Nephron (organoid): ENCODE results near the gene SLC26A3.

ENCODE experiments used
- H3K27ac Mint-ChIP-seq, 3 experiments: 2 replicates each; pipeline ENCODE4 v1.8.0; 2020; ENCODE audit warnings: mixed read lengths in 3 of 3, mild to moderate bottlenecking in 2 of 3, moderate library complexity in 1 of 3
- H3K27me3 Mint-ChIP-seq: 2 replicates; pipeline ENCODE4 v1.8.0; 2021; ENCODE audit warnings: low read depth, mild to moderate bottlenecking, moderate library complexity, mixed read lengths
- H3K36me3 Mint-ChIP-seq: 2 replicates; pipeline ENCODE4 v1.8.0; 2020; ENCODE audit warnings: low read depth, mixed read lengths
- H3K4me1 Mint-ChIP-seq: 2 replicates; pipeline ENCODE4 v1.8.0; 2020; ENCODE audit warnings: mixed read lengths
- H3K4me3 Mint-ChIP-seq, 3 experiments: 2 replicates each; pipeline ENCODE4 v1.8.0; 2020; ENCODE audit warnings: mild to moderate bottlenecking in 3 of 3, mixed read lengths in 3 of 3, moderate library complexity in 2 of 3
- H3K9me3 Mint-ChIP-seq: 2 replicates; pipeline ENCODE4 v1.8.0; 2020; ENCODE audit warnings: mixed read lengths
- CTCF ChIP-seq, 3 experiments: fragments of 200-600 bp; sonication (generic); IDR thresholded peaks; one replicate each; pipeline ENCODE4 v1.5.0; 2021; ENCODE audit warnings: antibody characterized with exemption in 3 of 3; ENCODE audit not compliant: unreplicated experiment in 3 of 3

Gene SLC26A3

GRCh38 chr7:107813524-107813923 is 10.5 kb upstream of the SLC26A3 start:
- no peak for TF ChIP-seq CTCF (IDR thresholded peaks at IDR 0.05; ENCODE audit: unreplicated experiment in 3 of 3)
- Mint-ChIP-seq H3K36me3 (no peaks in the 10 kb centered on the region), H3K27ac (no peak overlapping the region), H3K9me3 (no peaks in the 10 kb centered on the region), H3K4me3 (no peak overlapping the region), H3K4me1 (peaks cover 5% of the 10 kb centered on the region), H3K27me3 (peaks cover 4% of the 10 kb centered on the region)

GRCh38 chr7:107811934-107812333 is 8.9 kb upstream of the SLC26A3 start:
- Mint-ChIP-seq H3K4me1 (peaks cover 5% of the 10 kb centered on the region), H3K9me3 (no peaks in the 10 kb centered on the region), H3K27ac (no peak overlapping the region), H3K4me3 (no peak overlapping the region), H3K36me3 (no peaks in the 10 kb centered on the region), H3K27me3 (peaks cover 4% of the 10 kb centered on the region)
- no peak for TF ChIP-seq CTCF (IDR thresholded peaks at IDR 0.05; ENCODE audit: unreplicated experiment in 3 of 3)

- Mint-ChIP-seq H3K36me3 (no peaks in the 10 kb centered on the region), H3K9me3 (no peaks in the 10 kb centered on the region), H3K27me3 (peaks cover 4% of the 10 kb centered on the region), H3K4me3 (no peak overlapping the region), H3K27ac (no peak overlapping the region), H3K4me1 (no peaks in the 10 kb centered on the region)
- no peak for TF ChIP-seq CTCF (IDR thresholded peaks at IDR 0.05; ENCODE audit: unreplicated experiment in 3 of 3)
Observed at GRCh38 chr7:107810626-107811025, 7.6 kb upstream of the SLC26A3 start.

- H3K27ac Mint-ChIP-seq: no peak overlapping the region
- no peaks in the 10 kb centered on the region for H3K4me1 Mint-ChIP-seq
- H3K4me3 Mint-ChIP-seq: no peak overlapping the region
- H3K27me3 Mint-ChIP-seq: no peaks in the 10 kb centered on the region
- H3K36me3 Mint-ChIP-seq: no peaks in the 10 kb centered on the region
- TF ChIP-seq CTCF (IDR thresholded peaks at IDR 0.05; ENCODE audit: unreplicated experiment in 3 of 3): no peak
- H3K9me3 Mint-ChIP-seq: no peaks in the 10 kb centered on the region
Observed at GRCh38 chr7:107809179-107809578, 6.2 kb upstream of the SLC26A3 start.

GRCh38 chr7:107799647-107800264 is 3.3 kb downstream of the SLC26A3 start:
- H3K4me1 Mint-ChIP-seq: no peaks in the 10 kb centered on the region
- no peaks in the 10 kb centered on the region for H3K9me3 Mint-ChIP-seq
- no peak overlapping the region for H3K27ac Mint-ChIP-seq
- H3K36me3 Mint-ChIP-seq: no peaks in the 10 kb centered on the region
- TF ChIP-seq CTCF (IDR thresholded peaks at IDR 0.05; ENCODE audit: unreplicated experiment in 3 of 3): no peak
- H3K27me3 Mint-ChIP-seq: no peaks in the 10 kb centered on the region
- no peak overlapping the region for H3K4me3 Mint-ChIP-seq

GRCh38 chr7:107792364-107792763 is 10.7 kb downstream of the SLC26A3 start:
- no peaks in the 10 kb centered on the region for H3K4me1 Mint-ChIP-seq
- no peaks in the 10 kb centered on the region for H3K36me3 Mint-ChIP-seq
- peaks cover 5% of the 10 kb centered on the region for H3K27me3 Mint-ChIP-seq
- H3K9me3 Mint-ChIP-seq: no peaks in the 10 kb centered on the region
- no peak for TF ChIP-seq CTCF (IDR thresholded peaks at IDR 0.05; ENCODE audit: unreplicated experiment in 3 of 3)
- H3K27ac Mint-ChIP-seq: no peak overlapping the region
- H3K4me3 Mint-ChIP-seq: no peak overlapping the region
